ENCODE measurements around the gene RNF40. TPM values are rescaled to one million over a fixed set of nuclear protein-coding genes. Genes with fewer than 3 reads are reported as not detected.

RNF40 gene
- total RNA-seq, 4 donors from 2014 or later: 55.3 to 105 (median 77.8) TPM

- in situ Hi-C loops (cut with MboI; ENCODE audit: low pct_ligation_motif_present in 1 of 4, low pct_unique_long_range_greater_than_20kb in 1 of 4, low sequenced_read_pairs in 3 of 4): no loop called here
- H3K27ac ChIP-seq: peak overlapping the region in 3 of 4 donors; percentile 85 to 97 (median 95)
- no peak for DNase-seq
Measured at GRCh38 chr16:30785126-30786106, 23.3 kb downstream of the RNF40 start.

GRCh38 chr16:30786115-30786935 lies 24.2 kb downstream of the RNF40 start:
- peak overlapping the region; percentile 85 to 97 (median 90) for H3K27ac ChIP-seq
- peak overlapping the region; percentile 52 to 100 (median 90) for H3K4me3 ChIP-seq
- in situ Hi-C loops (cut with MboI; ENCODE audit: low pct_ligation_motif_present in 1 of 4, low pct_unique_long_range_greater_than_20kb in 1 of 4, low sequenced_read_pairs in 3 of 4) (no loop called here), intact Hi-C loops (cut with DNase I; ENCODE audit: low total_unique reads) (no loop called here)
- peaks cover 0 to 18% (median 0%) of the 10 kb centered on the region in 4 donors for H3K36me3 ChIP-seq
- peaks cover 8 to 21% (median 12%) of the 10 kb centered on the region in 4 donors for H3K4me1 ChIP-seq
- 8 to 44% methylated on average over 5 to 45 of the region's 57 CpGs for WGBS, 2 donors (ENCODE audit: low coverage in 1 of 2)
- DNase-seq: peak; percentile 46
- H3K9me3 ChIP-seq: no peaks in the 10 kb centered on the region
- TF ChIP-seq POLR2A (IDR thresholded peaks at IDR 0.05) (no peak), POLR2AphosphoS5 (IDR thresholded peaks at IDR 0.05) (peak in 1 of 3 donors; percentile 11), CTCF (IDR thresholded peaks at IDR 0.05) (no peak)
- no peaks in the 10 kb centered on the region for H3K27me3 ChIP-seq

More at GRCh38 chr16:30785126-30786106, 23.3 kb downstream of the RNF40 start:
- 72 to 73% methylated on average over 2 to 7 of the region's 7 CpGs for WGBS, 2 donors (ENCODE audit: low coverage in 1 of 2)
- intact Hi-C loops (cut with DNase I; ENCODE audit: low total_unique reads): no loop called here
- Histone ChIP-seq H3K27me3 (no peaks in the 10 kb centered on the region), H3K9me3 (no peaks in the 10 kb centered on the region), H3K4me3 (peak overlapping the region in 1 of 4 donors; percentile 90), H3K4me1 (peaks cover 8 to 21% (median 12%) of the 10 kb centered on the region in 4 donors), H3K36me3 (peaks cover 0 to 18% (median 0%) of the 10 kb centered on the region in 4 donors)
- TF ChIP-seq CTCF (IDR thresholded peaks at IDR 0.05) (no peak), POLR2A (IDR thresholded peaks at IDR 0.05) (no peak), POLR2AphosphoS5 (IDR thresholded peaks at IDR 0.05) (no peak), EP300 (IDR thresholded peaks at IDR 0.05; ENCODE audit: low read depth) (no peak)

- intact Hi-C loops (cut with DNase I; ENCODE audit: low total_unique reads): no loop called here
- in situ Hi-C loops (cut with MboI; ENCODE audit: low pct_ligation_motif_present in 1 of 4, low pct_unique_long_range_greater_than_20kb in 1 of 4, low sequenced_read_pairs in 3 of 4): no loop called here
- Histone ChIP-seq H3K36me3 (peaks cover 0 to 14% (median 0%) of the 10 kb centered on the region in 4 donors), H3K4me1 (peaks cover 8 to 21% (median 12%) of the 10 kb centered on the region in 4 donors), H3K27ac (peak within 1 kb of the TSS; percentile 85 to 97 (median 90)), H3K4me3 (peak within 1 kb of the TSS; percentile 52 to 100 (median 90)), H3K27me3 (no peaks in the 10 kb centered on the region), H3K9me3 (no peaks in the 10 kb centered on the region)
- peak; percentile 73 for DNase-seq
- TF ChIP-seq POLR2AphosphoS5 (IDR thresholded peaks at IDR 0.05): peak; percentile 5 to 22 (median 17)
- no peak for TF ChIP-seq EP300 (IDR thresholded peaks at IDR 0.05; ENCODE audit: low read depth)
- WGBS, 2 donors (ENCODE audit: low coverage in 1 of 2): 0% methylated on average over 22 of the region's 37 CpGs; no CpG with 5 or more reads in 1 of the 2 donors
Measured at GRCh38 chr16:30786936-30787612, 25.0 kb downstream of the RNF40 start, which contains the start of gene ZNF629. Gene ZNF629, minus strand, starts transcription at chr16:30787205. Its CDS starts 2,723 bp downstream, at chr16:30784482.

- peaks cover 8 to 21% (median 12%) of the 10 kb centered on the region in 4 donors for H3K4me1 ChIP-seq
- H3K27ac ChIP-seq: peak overlapping the region; percentile 85 to 97 (median 90)
- no peak for DNase-seq
- TF ChIP-seq EP300 (IDR thresholded peaks at IDR 0.05; ENCODE audit: low read depth) (no peak), POLR2AphosphoS5 (IDR thresholded peaks at IDR 0.05) (no peak), CTCF (IDR thresholded peaks at IDR 0.05) (no peak), POLR2A (IDR thresholded peaks at IDR 0.05) (no peak)
- intact Hi-C loops (cut with DNase I; ENCODE audit: low total_unique reads): no loop called here
- no peaks in the 10 kb centered on the region for H3K9me3 ChIP-seq
- peaks cover 0 to 6% (median 0%) of the 10 kb centered on the region in 4 donors for H3K36me3 ChIP-seq
- WGBS, 2 donors (ENCODE audit: low coverage in 1 of 2): 27 to 65% methylated on average over 2 to 10 of the region's 11 CpGs
- peak overlapping the region; percentile 52 to 100 (median 90) for H3K4me3 ChIP-seq
- in situ Hi-C loops (cut with MboI; ENCODE audit: low pct_ligation_motif_present in 1 of 4, low pct_unique_long_range_greater_than_20kb in 1 of 4, low sequenced_read_pairs in 3 of 4): no loop called here
- H3K27me3 ChIP-seq: no peaks in the 10 kb centered on the region
Measured at GRCh38 chr16:30787613-30788378, 25.7 kb downstream of the RNF40 start.

Measured in transverse colon (tissue), 4 donors.